ENCODE results near the gene RGS3. TPM values are rescaled to one million over a fixed set of nuclear protein-coding genes. Genes with fewer than 3 reads are reported as not detected.
A peak's percentile ranks its signal among the peaks of the same experiment; 100 is the strongest.

Gene RGS3
- total RNA-seq, 1 donor from 2014 or later, result 15.0 TPM

- Mint-ChIP-seq H3K27me3 (no peaks in the 10 kb centered on the region), H3K4me3 (peak overlapping the region; percentile 53), H3K36me3 (ENCODE audit: low read depth) (peaks cover 6% of the 10 kb centered on the region), H3K4me1 (peaks cover 79% of the 10 kb centered on the region), H3K9me3 (no peaks in the 10 kb centered on the region), H3K27ac (peak overlapping the region; percentile 94)
- ChIA-PET CTCF (interaction anchor here (1.2 to 2.1 kb wide), 8 partner anchors 12 to 357 kb away, joined by 3 to 9 read pairs (median 5); partner anchors contain the start of genes ALAD, C9orf43, FKBP15 and POLE3), POLR2A (interaction anchor here (0.6 to 5.1 kb wide), 14 partner anchors 13 to 1038 kb away, joined by 3 to 83 read pairs (median 5); partner anchors contain the start of genes C9orf43, CDC26, POLE3 and PRPF4)
- DNase-seq (no peak), ATAC-seq (ENCODE audit: low read depth) (no peak)
- intact Hi-C loops (cut with micrococcal nuclease), result no loop called here
- no peak for TF ChIP-seq CTCF (IDR thresholded peaks at IDR 0.05)
These were observed 114.8 kb downstream of the RGS3 start for GRCh38 chr9:113578279-113578865.

GRCh38 chr9:113578882-113579282, 115.4 kb downstream of the RGS3 start:
- no peak for TF ChIP-seq CTCF (IDR thresholded peaks at IDR 0.05)
- Mint-ChIP-seq H3K4me1 (peaks cover 79% of the 10 kb centered on the region), H3K9me3 (no peaks in the 10 kb centered on the region), H3K27me3 (no peaks in the 10 kb centered on the region), H3K27ac (peak overlapping the region; percentile 94), H3K4me3 (peak overlapping the region; percentile 53), H3K36me3 (ENCODE audit: low read depth) (peaks cover 11% of the 10 kb centered on the region)
- POLR2A ChIA-PET, result interaction anchor here (0.6 to 5.1 kb wide), 18 partner anchors 10 to 1038 kb away, joined by 3 to 83 read pairs (median 6); partner anchors contain the start of genes ALAD, C9orf43, CDC26 and POLE3
- CTCF ChIA-PET, result interaction anchor here (1.2 to 2.1 kb wide), 10 partner anchors 11 to 357 kb away, joined by 3 to 13 read pairs (median 5); partner anchors contain the start of genes ALAD, C9orf43, CDC26 and FKBP15
- DNase-seq (peak; percentile 68), ATAC-seq (ENCODE audit: low read depth) (peak; percentile 48)
- intact Hi-C loops (cut with micrococcal nuclease), result no loop called here

- DNase-seq, result no peak
- no peaks in the 10 kb centered on the region for H3K9me3 Mint-ChIP-seq
- peak; percentile 12 for ATAC-seq (ENCODE audit: low read depth)
- POLR2A ChIA-PET, result interaction anchor here (0.6 to 5.1 kb wide), 19 partner anchors 9 to 1037 kb away, joined by 3 to 83 read pairs (median 5); partner anchors contain the start of genes ALAD, C9orf43, CDC26 and POLE3
- H3K4me1 Mint-ChIP-seq, result peaks cover 78% of the 10 kb centered on the region
- peak overlapping the region; percentile 94 for H3K27ac Mint-ChIP-seq
- peak overlapping the region; percentile 53 for H3K4me3 Mint-ChIP-seq
- peaks cover 16% of the 10 kb centered on the region for H3K36me3 Mint-ChIP-seq (ENCODE audit: low read depth)
- no peaks in the 10 kb centered on the region for H3K27me3 Mint-ChIP-seq
- intact Hi-C loops (cut with micrococcal nuclease), result loop anchor here (1.0 to 2.0 kb wide), 7 partner anchors 15 to 428 kb away; partner anchors contain the start of genes C9orf43, FKBP15, POLE3 and SLC31A1
- CTCF ChIA-PET, result interaction anchor here (1.0 to 2.1 kb wide), 10 partner anchors 9 to 358 kb away, joined by 3 to 13 read pairs (median 5); partner anchors contain the start of genes ALAD, C9orf43, CDC26 and FKBP15
- TF ChIP-seq CTCF (IDR thresholded peaks at IDR 0.05), result no peak
These were observed 115.9 kb downstream of the RGS3 start for GRCh38 chr9:113579283-113580040.

- TF ChIP-seq CTCF (IDR thresholded peaks at IDR 0.05), result no peak
- Mint-ChIP-seq H3K4me1 (peaks cover 79% of the 10 kb centered on the region), H3K9me3 (no peaks in the 10 kb centered on the region), H3K27ac (peak overlapping the region; percentile 94), H3K4me3 (peak overlapping the region; percentile 79), H3K36me3 (ENCODE audit: low read depth) (peaks cover 25% of the 10 kb centered on the region), H3K27me3 (no peaks in the 10 kb centered on the region)
- ChIA-PET POLR2A (interaction anchor here (0.7 to 5.1 kb wide), 15 partner anchors 9 to 1036 kb away, joined by 3 to 83 read pairs (median 7); partner anchors contain the start of genes ALAD, C9orf43, CDC26 and POLE3), CTCF (interaction anchor here (1.0 to 2.1 kb wide), 7 partner anchors 9 to 305 kb away, joined by 3 to 13 read pairs (median 6); partner anchors contain the start of genes C9orf43, CDC26 and POLE3)
- intact Hi-C loops (cut with micrococcal nuclease), result loop anchor here (1.0 to 2.0 kb wide), 7 partner anchors 15 to 429 kb away; partner anchors contain the start of genes C9orf43, FKBP15, POLE3 and SLC31A1
- ATAC-seq (ENCODE audit: low read depth) (peak; percentile 63), DNase-seq (peak; percentile 73)
These were observed 116.8 kb downstream of the RGS3 start for GRCh38 chr9:113580041-113580953.

Data from activated B cell treated with CpG ODN at 0.5 μM for 24 hours (primary cell).